ENCODE measurements around the gene TAS2R38. TPM values are rescaled to one million over a fixed set of nuclear protein-coding genes. Genes with fewer than 3 reads are reported as not detected.

TAS2R38 gene
- total RNA-seq, 3 donors from 2014 or later, result not detected

GRCh38 chr7:141941075-141941474 lies 32.5 kb downstream of the TAS2R38 start:
- intact Hi-C loops (cut with DNase I; ENCODE audit: low total_unique reads), result no loop called here
- H3K4me3 ChIP-seq, result no peak overlapping the region
- no peak overlapping the region for H3K27ac ChIP-seq
- TF ChIP-seq CTCF (IDR thresholded peaks at IDR 0.05), result no peak
- no peak for TF ChIP-seq POLR2AphosphoS5 (IDR thresholded peaks at IDR 0.05)
- no peak for TF ChIP-seq POLR2A (IDR thresholded peaks at IDR 0.05)
- H3K9me3 ChIP-seq, result peaks cover 0 to 28% of the 10 kb centered on the region in 2 donors
- no peak for DNase-seq (ENCODE audit: low spot score in 2 of 2)
- no peaks in the 10 kb centered on the region for H3K27me3 ChIP-seq
- no peaks in the 10 kb centered on the region for H3K36me3 ChIP-seq
- H3K4me1 ChIP-seq, result no peaks in the 10 kb centered on the region

GRCh38 chr7:141930211-141930610 lies 43.4 kb downstream of the TAS2R38 start:
- intact Hi-C loops (cut with DNase I; ENCODE audit: low total_unique reads), result no loop called here
- Histone ChIP-seq H3K36me3 (no peaks in the 10 kb centered on the region), H3K4me1 (no peaks in the 10 kb centered on the region), H3K4me3 (no peak overlapping the region), H3K9me3 (no peaks in the 10 kb centered on the region), H3K27me3 (no peaks in the 10 kb centered on the region), H3K27ac (no peak overlapping the region)
- TF ChIP-seq POLR2A (IDR thresholded peaks at IDR 0.05) (no peak), CTCF (IDR thresholded peaks at IDR 0.05) (no peak), POLR2AphosphoS5 (IDR thresholded peaks at IDR 0.05) (no peak)
- DNase-seq (ENCODE audit: low spot score in 2 of 2), result no peak

GRCh38 chr7:141928845-141929195 lies 44.8 kb downstream of the TAS2R38 start:
- no peak for DNase-seq (ENCODE audit: low spot score in 2 of 2)
- Histone ChIP-seq H3K36me3 (no peaks in the 10 kb centered on the region), H3K4me3 (no peak overlapping the region), H3K9me3 (no peaks in the 10 kb centered on the region), H3K27me3 (no peaks in the 10 kb centered on the region), H3K27ac (no peak overlapping the region), H3K4me1 (no peaks in the 10 kb centered on the region)
- intact Hi-C loops (cut with DNase I; ENCODE audit: low total_unique reads), result no loop called here
- TF ChIP-seq POLR2A (IDR thresholded peaks at IDR 0.05) (no peak), POLR2AphosphoS5 (IDR thresholded peaks at IDR 0.05) (no peak), CTCF (IDR thresholded peaks at IDR 0.05) (no peak)

GRCh38 chr7:141928146-141928844 lies 45.3 kb downstream of the TAS2R38 start:
- no peak for TF ChIP-seq POLR2AphosphoS5 (IDR thresholded peaks at IDR 0.05)
- no peak for TF ChIP-seq CTCF (IDR thresholded peaks at IDR 0.05)
- no peak for TF ChIP-seq POLR2A (IDR thresholded peaks at IDR 0.05)
- no peak for DNase-seq (ENCODE audit: low spot score in 2 of 2)
- Histone ChIP-seq H3K4me1 (no peaks in the 10 kb centered on the region), H3K27me3 (no peaks in the 10 kb centered on the region), H3K27ac (no peak overlapping the region), H3K9me3 (no peaks in the 10 kb centered on the region), H3K4me3 (no peak overlapping the region), H3K36me3 (no peaks in the 10 kb centered on the region)
- intact Hi-C loops (cut with DNase I; ENCODE audit: low total_unique reads), result no loop called here

Other genes with a start within 250 kb of the TAS2R38 start
- 100 to 1,000 TPM in 2 of 3 donors, 10 to 100 TPM in 1; 93.4 to 114 (median 112) TPM for gene SSBP1, start 235.4 kb downstream of the TAS2R38 start, total RNA-seq
- gene TAS2R3, start 209.7 kb downstream of the TAS2R38 start, total RNA-seq, result 1 to 10 TPM; 2.2 to 4.8 (median 3.9) TPM
- 1 to 10 TPM; 1.9 to 4.2 (median 2.0) TPM for gene TAS2R4, start 197.1 kb downstream of the TAS2R38 start, total RNA-seq
- 10 to 100 TPM in 1 of 3 donors, 1 to 10 TPM in 2; 2.0 to 10.8 (median 2.4) TPM for gene TAS2R5, start 183.6 kb downstream of the TAS2R38 start, total RNA-seq
- gene PRSS37, start 132.3 kb downstream of the TAS2R38 start, total RNA-seq, result not detected
- gene OR9A4, start 57.4 kb downstream of the TAS2R38 start, total RNA-seq, result under 1 TPM in 1 of 3 donors, not detected in 2; 0.66 TPM
- 1 to 10 TPM in 2 of 3 donors, not detected in 1; 1.6 to 3.2 TPM for gene CLEC5A, start 26.8 kb downstream of the TAS2R38 start, total RNA-seq
- gene MGAM, start 22.1 kb upstream of the TAS2R38 start, total RNA-seq, result 1 to 10 TPM in 1 of 3 donors, under 1 TPM in 2; 0.32 to 7.0 (median 0.66) TPM
- 1 to 10 TPM in 2 of 3 donors, under 1 TPM in 1; under 0.01 to 2.9 (median 2.3) TPM for gene MGAM2, start 137.9 kb upstream of the TAS2R38 start, total RNA-seq